Measurements from ENCODE around the gene CEP76. TPM values are rescaled to one million over a fixed set of nuclear protein-coding genes. Genes with fewer than 3 reads are reported as not detected.

The CEP76 gene
- polyA plus RNA-seq, 1 experiment = 4.0 TPM

GRCh38 chr18:12726774-12727550, 24.4 kb upstream of the CEP76 start:
- no peak for DNase-seq (ENCODE audit: low read depth)
- POLR2A ChIA-PET = no interaction called here
- no peak overlapping the region for H3K4me3 ChIP-seq (ENCODE audit: low read depth, low read length)
- CTCF ChIA-PET = interaction anchor here (0.7 to 11.8 kb wide), 25 partner anchors 8 to 433 kb away, joined by 3 to 157 read pairs (median 5); partner anchors contain the start of genes CEP76 and PSMG2
- no peaks in the 10 kb centered on the region for H3K27me3 ChIP-seq (ENCODE audit: control insufficient read depth, insufficient read depth, low read length)
- TF ChIP-seq CTCF (IDR thresholded peaks at IDR 0.05; ENCODE audit: insufficient read depth, low read depth, low read length) = peak; percentile 86
- peaks cover 6% of the 10 kb centered on the region for H3K36me3 ChIP-seq (ENCODE audit: control insufficient read depth, insufficient read depth, low read length)

GRCh38 chr18:12726331-12726730, 23.8 kb upstream of the CEP76 start:
- Histone ChIP-seq H3K36me3 (ENCODE audit: control insufficient read depth, insufficient read depth, low read length) (peaks cover 6% of the 10 kb centered on the region), H3K27me3 (ENCODE audit: control insufficient read depth, insufficient read depth, low read length) (no peaks in the 10 kb centered on the region), H3K4me3 (ENCODE audit: low read depth, low read length) (no peak overlapping the region)
- POLR2A ChIA-PET = no interaction called here
- no peak for TF ChIP-seq CTCF (IDR thresholded peaks at IDR 0.05; ENCODE audit: insufficient read depth, low read depth, low read length)
- CTCF ChIA-PET = interaction anchor here (0.7 to 11.8 kb wide), 26 partner anchors 8 to 433 kb away, joined by 3 to 157 read pairs (median 5); partner anchors contain the start of genes CEP76 and PSMG2
- no peak for DNase-seq (ENCODE audit: low read depth)

GRCh38 chr18:12722731-12723130, 20.2 kb upstream of the CEP76 start:
- POLR2A ChIA-PET = no interaction called here
- no peak for TF ChIP-seq CTCF (IDR thresholded peaks at IDR 0.05; ENCODE audit: insufficient read depth, low read depth, low read length)
- Histone ChIP-seq H3K4me3 (ENCODE audit: low read depth, low read length) (no peak overlapping the region), H3K36me3 (ENCODE audit: control insufficient read depth, insufficient read depth, low read length) (peaks cover 10% of the 10 kb centered on the region), H3K27me3 (ENCODE audit: control insufficient read depth, insufficient read depth, low read length) (no peaks in the 10 kb centered on the region)
- DNase-seq (ENCODE audit: low read depth) = no peak
- CTCF ChIA-PET = interaction anchor here (1.1 to 11.8 kb wide), 2 partner anchors 171 to 213 kb away, joined by 4 to 157 read pairs; no protein-coding TSS in a partner anchor

- no peak for DNase-seq (ENCODE audit: low read depth)
- TF ChIP-seq CTCF (IDR thresholded peaks at IDR 0.05; ENCODE audit: insufficient read depth, low read depth, low read length) = no peak
- no peak overlapping the region for H3K4me3 ChIP-seq (ENCODE audit: low read depth, low read length)
- H3K36me3 ChIP-seq (ENCODE audit: control insufficient read depth, insufficient read depth, low read length) = peaks cover 7% of the 10 kb centered on the region
- no peaks in the 10 kb centered on the region for H3K27me3 ChIP-seq (ENCODE audit: control insufficient read depth, insufficient read depth, low read length)
- ChIA-PET POLR2A (no interaction called here), CTCF (interaction anchor here (1.8 to 11.8 kb wide), 2 partner anchors 11 to 214 kb away, joined by 5 to 157 read pairs; no protein-coding TSS in a partner anchor)
These were observed 19.2 kb upstream of the CEP76 start for GRCh38 chr18:12721495-12722275.

GRCh38 chr18:12711446-12711845, 8.9 kb upstream of the CEP76 start:
- Histone ChIP-seq H3K27me3 (ENCODE audit: control insufficient read depth, insufficient read depth, low read length) (no peaks in the 10 kb centered on the region), H3K36me3 (ENCODE audit: control insufficient read depth, insufficient read depth, low read length) (peaks cover 12% of the 10 kb centered on the region), H3K4me3 (ENCODE audit: low read depth, low read length) (no peak overlapping the region)
- ChIA-PET POLR2A (no interaction called here), CTCF (interaction anchor here (1.0 to 1.8 kb wide), 3 partner anchors 10 to 320 kb away, joined by 3 to 5 read pairs (median 3); no protein-coding TSS in a partner anchor)
- no peak for DNase-seq (ENCODE audit: low read depth)
- TF ChIP-seq CTCF (IDR thresholded peaks at IDR 0.05; ENCODE audit: insufficient read depth, low read depth, low read length) = no peak

Data from BJ (cell line).